Naive B cell (primary cell): Measurements from ENCODE around the gene SAA4. TPM values are rescaled to one million over a fixed set of nuclear protein-coding genes. Genes with fewer than 3 reads are reported as not detected.
"Not testable (repeated sequence)": the region's sequence is repeated elsewhere in the genome, so short reads cannot be mapped to it uniquely, and the experiment has no call there.

Experiments used
- ATAC-seq, 2 donors: fragments of 150-1000 bp; cut with Tn5 transposase; 2 replicates each; pipeline ENCODE4 v1.10.0; 2021; ENCODE audit warnings: low read depth in 2 of 2, mild to moderate bottlenecking in 2 of 2, moderate library complexity in 2 of 2
- DNase-seq: peaks from one replicate; pipeline ENCODE4 v3.0.0; 2022
- H3K27ac Mint-ChIP-seq, 6 donors: one replicate each; pipeline ENCODE4 v1.8.0; 2020 to 2022; ENCODE audit warnings: mild to moderate bottlenecking in 6 of 6, mixed read lengths in 6 of 6, moderate library complexity in 5 of 6, inconsistent platforms in 2 of 6
- H3K27me3 Mint-ChIP-seq, 3 donors: one replicate each; pipeline ENCODE4 v1.8.0; 2021 to 2022; ENCODE audit warnings: mixed read lengths in 3 of 3, mild to moderate bottlenecking in 1 of 3
- H3K36me3 Mint-ChIP-seq, 2 donors: one replicate each; pipeline ENCODE4 v1.8.0; 2020 to 2022; ENCODE audit warnings: mixed read lengths in 2 of 2, inconsistent platforms in 1 of 2, mild to moderate bottlenecking in 1 of 2
- H3K4me1 Mint-ChIP-seq, 3 donors: one replicate each; pipeline ENCODE4 v1.8.0; 2020 to 2022; ENCODE audit warnings: mixed read lengths in 3 of 3, inconsistent platforms in 1 of 3, mild to moderate bottlenecking in 1 of 3, moderate library complexity in 1 of 3
- H3K4me3 Mint-ChIP-seq, 8 donors: one replicate each; pipeline ENCODE4 v1.8.0; 2020 to 2022; ENCODE audit warnings: mild to moderate bottlenecking in 8 of 8, mixed read lengths in 8 of 8, moderate library complexity in 8 of 8, inconsistent platforms in 2 of 8
- H3K9me3 Mint-ChIP-seq, 7 donors: one replicate each; pipeline ENCODE4 v1.8.0; 2020 to 2022; ENCODE audit warnings: mixed read lengths in 7 of 7, mild to moderate bottlenecking in 5 of 7, inconsistent platforms in 2 of 7, moderate library complexity in 1 of 7
- polyA plus RNA-seq, 6 donors: library from polyadenylated mRNA; unstranded; fragments of 300-500 nt; fragmentation: Illumina TruSeq; gene quantifications; one replicate each; pipeline ENCODE4 v1.2.3, GENCODE V29; 2021; ENCODE audit warnings: low read depth in 6 of 6

The SAA4 gene
- polyA plus RNA-seq, result not detected

GRCh38 chr11:18236664-18237356 lies at the start of gene SAA4:
Gene SAA4 (minus strand): TSS chr11:18236802. CDS start chr11:18235926, 876 bp downstream.
- peak within 1 kb of the TSS in 1 of 8 donors; percentile 51 for H3K4me3 Mint-ChIP-seq
- ATAC-seq (no peak), DNase-seq (no peak)
- H3K36me3 Mint-ChIP-seq, result peaks cover 0 to 6% of the 10 kb centered on the region in 2 donors
- peaks cover 20 to 42% (median 35%) of the 10 kb centered on the region in 3 donors for H3K27me3 Mint-ChIP-seq
- H3K4me1 Mint-ChIP-seq, result no peaks in the 10 kb centered on the region
- no peak within 1 kb of the TSS for H3K27ac Mint-ChIP-seq
- H3K9me3 Mint-ChIP-seq, result peaks cover 0 to 4% (median 0%) of the 10 kb centered on the region in 7 donors

- Mint-ChIP-seq H3K9me3 (no peaks in the 10 kb centered on the region), H3K27me3 (no peaks in the 10 kb centered on the region), H3K27ac (no peak overlapping the region), H3K4me1 (peaks cover 17 to 28% (median 21%) of the 10 kb centered on the region in 3 donors), H3K4me3 (no peak overlapping the region), H3K36me3 (peaks cover 31 to 53% of the 10 kb centered on the region in 2 donors)
- ATAC-seq, result no peak
- no peak for DNase-seq
Observed at GRCh38 chr11:18285841-18286240, 49.2 kb upstream of the SAA4 start.

GRCh38 chr11:18282626-18283025 lies 46.0 kb upstream of the SAA4 start:
- ATAC-seq (peak; percentile 78 to 79), DNase-seq (peak; percentile 40)
- H3K4me3 Mint-ChIP-seq, result peak overlapping the region in 6 of 8 donors; percentile 22 to 75 (median 44)
- H3K4me1 Mint-ChIP-seq, result peaks cover 32 to 43% (median 36%) of the 10 kb centered on the region in 3 donors
- H3K27ac Mint-ChIP-seq, result peak overlapping the region; percentile 26 to 93 (median 80)
- H3K36me3 Mint-ChIP-seq, result peaks cover 31 to 42% of the 10 kb centered on the region in 2 donors
- H3K27me3 Mint-ChIP-seq, result no peaks in the 10 kb centered on the region
- no peaks in the 10 kb centered on the region for H3K9me3 Mint-ChIP-seq

- peak overlapping the region; percentile 48 to 95 (median 88) for H3K27ac Mint-ChIP-seq
- no peaks in the 10 kb centered on the region for H3K27me3 Mint-ChIP-seq
- ATAC-seq (peak; percentile 81 to 83), DNase-seq (peak; percentile 46)
- H3K4me3 Mint-ChIP-seq, result peak overlapping the region; percentile 12 to 88 (median 76)
- H3K4me1 Mint-ChIP-seq, result peaks cover 37 to 43% (median 39%) of the 10 kb centered on the region in 3 donors
- peaks cover 23 to 34% of the 10 kb centered on the region in 2 donors for H3K36me3 Mint-ChIP-seq
- no peaks in the 10 kb centered on the region for H3K9me3 Mint-ChIP-seq
Observed at GRCh38 chr11:18280438-18281045, 43.9 kb upstream of the SAA4 start.

GRCh38 chr11:18277565-18278271 lies 41.1 kb upstream of the SAA4 start:
- H3K4me1 Mint-ChIP-seq, result peaks cover 33 to 34% (median 33%) of the 10 kb centered on the region in 3 donors
- no peak for DNase-seq
- H3K27me3 Mint-ChIP-seq, result no peaks in the 10 kb centered on the region
- peaks cover 10 to 23% of the 10 kb centered on the region in 2 donors for H3K36me3 Mint-ChIP-seq
- H3K27ac Mint-ChIP-seq, result peak overlapping the region in 5 of 6 donors; percentile 21 to 78 (median 47)
- H3K4me3 Mint-ChIP-seq, result no peak overlapping the region
- H3K9me3 Mint-ChIP-seq, result no peaks in the 10 kb centered on the region
- ATAC-seq, result no peak

- no peak for DNase-seq
- ATAC-seq, result no peak
- H3K27ac Mint-ChIP-seq, result peak overlapping the region in 2 of 6 donors; percentile 4 to 79
- no peaks in the 10 kb centered on the region for H3K9me3 Mint-ChIP-seq
- H3K27me3 Mint-ChIP-seq, result no peaks in the 10 kb centered on the region
- peaks cover 5 to 7% of the 10 kb centered on the region in 2 donors for H3K36me3 Mint-ChIP-seq
- H3K4me3 Mint-ChIP-seq, result no peak overlapping the region
- peaks cover 4 to 8% (median 5%) of the 10 kb centered on the region in 3 donors for H3K4me1 Mint-ChIP-seq
Observed at GRCh38 chr11:18271206-18271605, 34.6 kb upstream of the SAA4 start.

GRCh38 chr11:18270102-18270501 lies 33.5 kb upstream of the SAA4 start:
- DNase-seq (no peak), ATAC-seq (no peak)
- Mint-ChIP-seq H3K4me1 (peaks cover 4 to 8% (median 5%) of the 10 kb centered on the region in 3 donors), H3K4me3 (no peak overlapping the region), H3K27me3 (no peaks in the 10 kb centered on the region), H3K9me3 (no peaks in the 10 kb centered on the region), H3K36me3 (peaks cover under 1 to 7% of the 10 kb centered on the region in 2 donors), H3K27ac (no peak overlapping the region)

GRCh38 chr11:18269252-18269651 lies 32.6 kb upstream of the SAA4 start:
- not testable (repeated sequence) for H3K4me3 Mint-ChIP-seq, H3K27me3 Mint-ChIP-seq, ATAC-seq, H3K36me3 Mint-ChIP-seq, DNase-seq, H3K9me3 Mint-ChIP-seq
- Mint-ChIP-seq H3K27ac (peak overlapping the region in 1 of 6 donors; percentile 56), H3K4me1 (peaks cover 8 to 11% (median 8%) of the 10 kb centered on the region in 3 donors)

- H3K27me3 Mint-ChIP-seq, H3K9me3 Mint-ChIP-seq, DNase-seq, H3K36me3 Mint-ChIP-seq: not testable (repeated sequence)
- H3K27ac Mint-ChIP-seq, result peak overlapping the region in 2 of 6 donors; percentile 33 to 80
- peak; percentile 25 to 48 for ATAC-seq
- H3K4me3 Mint-ChIP-seq, result peak overlapping the region in 3 of 8 donors; percentile 19 to 72 (median 45)
- H3K4me1 Mint-ChIP-seq, result peaks cover 8 to 11% (median 8%) of the 10 kb centered on the region in 3 donors
Observed at GRCh38 chr11:18267335-18268133, 30.9 kb upstream of the SAA4 start.

GRCh38 chr11:18265949-18266348 lies 29.3 kb upstream of the SAA4 start, which contains the start of gene SAA1:
Gene SAA1 (plus strand): TSS chr11:18266264. CDS start chr11:18266888, 624 bp downstream.
- no peak for DNase-seq
- Mint-ChIP-seq H3K27me3 (peaks cover 0 to 7% (median 4%) of the 10 kb centered on the region in 3 donors), H3K4me3 (peak within 1 kb of the TSS in 1 of 8 donors; percentile 16), H3K4me1 (peaks cover 7 to 8% (median 7%) of the 10 kb centered on the region in 3 donors), H3K9me3 (peaks cover 0 to 4% (median 0%) of the 10 kb centered on the region in 7 donors), H3K27ac (peak within 1 kb of the TSS in 3 of 6 donors; percentile 42 to 63 (median 49)), H3K36me3 (no peaks in the 10 kb centered on the region)
- ATAC-seq, result no peak

- no peak for DNase-seq
- Mint-ChIP-seq H3K9me3 (peaks cover 0 to 4% (median 0%) of the 10 kb centered on the region in 7 donors), H3K27me3 (peaks cover 0 to 7% (median 4%) of the 10 kb centered on the region in 3 donors), H3K36me3 (no peaks in the 10 kb centered on the region), H3K27ac (peak overlapping the region in 4 of 6 donors; percentile 60 to 92 (median 77)), H3K4me3 (no peak overlapping the region), H3K4me1 (peaks cover 4 to 8% (median 7%) of the 10 kb centered on the region in 3 donors)
- no peak for ATAC-seq
Observed at GRCh38 chr11:18264677-18265555, 28.3 kb upstream of the SAA4 start.

GRCh38 chr11:18264035-18264434 lies 27.4 kb upstream of the SAA4 start:
- Mint-ChIP-seq H3K9me3 (peaks cover 0 to 4% (median 0%) of the 10 kb centered on the region in 7 donors), H3K4me3 (no peak overlapping the region), H3K27me3 (peaks cover 0 to 7% (median 4%) of the 10 kb centered on the region in 3 donors), H3K27ac (peak overlapping the region in 1 of 6 donors; percentile 60), H3K36me3 (no peaks in the 10 kb centered on the region), H3K4me1 (peaks cover 4 to 8% (median 7%) of the 10 kb centered on the region in 3 donors)
- ATAC-seq (no peak), DNase-seq (no peak)
